Keratinocyte (primary cell): ENCODE results near the gene FUT7. TPM values are rescaled to one million over a fixed set of nuclear protein-coding genes. Genes with fewer than 3 reads are reported as not detected.

Source experiments
- DNase-seq: peaks from one replicate; pipeline ENCODE4 v3.0.0-alpha.2; 2011; ENCODE audit warnings: low read depth, missing footprints, low spot score
- FAIRE-seq: peaks from 2 replicates; lab custom pipeline; 2011; peaks lifted over from hg19 to GRCh38; lab: Jason Lieb, UNC
- H2AFZ ChIP-seq: 2 replicates; pipeline ENCODE4 v1.6.0; 2012; ENCODE audit warnings: low read length, control low read depth, inconsistent platforms; ENCODE audit not compliant: control insufficient read depth
- H3K27ac ChIP-seq: 2 replicates; pipeline ENCODE4 v1.5.1; 2011; ENCODE audit warnings: low read length; ENCODE audit not compliant: control insufficient read depth, insufficient read depth
- H3K27me3 ChIP-seq: 3 replicates; pipeline ENCODE4 v1.6.0; 2011; ENCODE audit warnings: low read length; ENCODE audit not compliant: control insufficient read depth, insufficient read depth; ENCODE audit errors: extremely low read depth
- H3K36me3 ChIP-seq, 2 experiments: 2 replicates in 1 of 2; 3 replicates in 1 of 2; pipeline ENCODE4 v1.5.1; 2011; ENCODE audit warnings: low read length in 2 of 2, mild to moderate bottlenecking in 1 of 2; ENCODE audit not compliant: control insufficient read depth in 2 of 2, insufficient read depth in 2 of 2; ENCODE audit errors: extremely low read depth in 1 of 2
- H3K4me1 ChIP-seq: 3 replicates; pipeline ENCODE4 v1.5.1; 2011; ENCODE audit warnings: low read length; ENCODE audit not compliant: control insufficient read depth, insufficient read depth; ENCODE audit errors: extremely low read depth
- H3K4me2 ChIP-seq: 3 replicates; pipeline ENCODE4 v1.6.0; 2011; ENCODE audit warnings: low read depth, low read length; ENCODE audit not compliant: control insufficient read depth, insufficient read depth; ENCODE audit errors: extremely low read depth
- H3K4me3 ChIP-seq, 3 experiments: fragments of 200-600 bp in 1 of 3; sonication (generic) in 1 of 3; 2 replicates in 2 of 3; 3 replicates in 1 of 3; pipeline ENCODE4 v1.5.1; 2011 to 2016; ENCODE audit warnings: low read length in 3 of 3, mild to moderate bottlenecking in 3 of 3, control low read depth in 2 of 3, inconsistent platforms in 1 of 3, low read depth in 1 of 3, mixed read lengths in 1 of 3, mixed run types in 1 of 3, moderate library complexity in 1 of 3; ENCODE audit not compliant: control insufficient read depth in 2 of 3, insufficient read depth in 2 of 3; ENCODE audit errors: extremely low read depth in 1 of 3
- H3K79me2 ChIP-seq: 2 replicates; pipeline ENCODE4 v1.6.0; 2012; ENCODE audit warnings: low read length; ENCODE audit not compliant: control insufficient read depth, insufficient read depth
- H3K9ac ChIP-seq: 3 replicates; pipeline ENCODE4 v1.6.0; 2011; ENCODE audit warnings: low read length; ENCODE audit not compliant: control insufficient read depth, insufficient read depth; ENCODE audit errors: extremely low read depth
- H3K9me1 ChIP-seq: 3 replicates; pipeline ENCODE4 v1.6.0; 2011; ENCODE audit warnings: low read length; ENCODE audit not compliant: control insufficient read depth, insufficient read depth; ENCODE audit errors: extremely low read depth
- H3K9me3 ChIP-seq: 2 replicates; pipeline ENCODE4 v1.5.1; 2012; ENCODE audit warnings: low read depth, low read length; ENCODE audit not compliant: control insufficient read depth
- H4K20me1 ChIP-seq: 3 replicates; pipeline ENCODE4 v1.6.0; 2011; ENCODE audit warnings: low read length; ENCODE audit not compliant: control insufficient read depth, insufficient read depth; ENCODE audit errors: extremely low read depth
- EZH2 ChIP-seq: IDR thresholded peaks from one replicate; pipeline ENCODE4 v1.6.1; 2012; ENCODE audit warnings: inconsistent platforms, mild to moderate bottlenecking, low read length, moderate library complexity
- dilution Hi-C: fragments of 300-500 bp; cut with MboI; formaldehyde crosslinking; loops from one replicate; pipeline ENCODE4 v1.7.0; 2020; ENCODE audit warnings: low sequenced_read_pairs; ENCODE audit not compliant: extremely low pct_ligation_motif_present
- polyA plus RNA-seq, 5 experiments: library from polyadenylated mRNA; depleted of rRNA in 3 of 5; stranded (reverse) in 3 of 5; stranded (forward) in 1 of 5; unstranded in 1 of 5; fragments of >200 nt; gene quantifications; 1 replicate in 1 of 5; 2 replicates in 3 of 5; 3 replicates in 1 of 5; pipeline versions ENCODE4 v1.2.1 to v1.2.3, GENCODE V29; 2011 to 2012; ENCODE audit warnings: missing spikeins in 2 of 5, low read depth in 1 of 5, low replicate concordance in 1 of 5
- TF ChIP-seq, protein P1 (sequence below), 3 experiments: IDR thresholded peaks in 1 of 3; conservative IDR thresholded peaks in 1 of 3; optimal IDR thresholded peaks in 1 of 3; 2 replicates in 2 of 3; 3 replicates in 1 of 3; pipeline versions ENCODE3 to v1.5.1; 2011; ENCODE audit warnings: low read length in 3 of 3, mild to moderate bottlenecking in 3 of 3, moderate library complexity in 2 of 3, control low read depth in 1 of 3, inconsistent platforms in 1 of 3; ENCODE audit not compliant: insufficient read depth in 2 of 3; ENCODE audit errors: extremely low read depth in 1 of 3

Gene FUT7
- polyA plus RNA-seq, 1 donor (not counting 4 experiments of a cell fraction or from before 2014, with no cell fraction given): not detected

DNA sequence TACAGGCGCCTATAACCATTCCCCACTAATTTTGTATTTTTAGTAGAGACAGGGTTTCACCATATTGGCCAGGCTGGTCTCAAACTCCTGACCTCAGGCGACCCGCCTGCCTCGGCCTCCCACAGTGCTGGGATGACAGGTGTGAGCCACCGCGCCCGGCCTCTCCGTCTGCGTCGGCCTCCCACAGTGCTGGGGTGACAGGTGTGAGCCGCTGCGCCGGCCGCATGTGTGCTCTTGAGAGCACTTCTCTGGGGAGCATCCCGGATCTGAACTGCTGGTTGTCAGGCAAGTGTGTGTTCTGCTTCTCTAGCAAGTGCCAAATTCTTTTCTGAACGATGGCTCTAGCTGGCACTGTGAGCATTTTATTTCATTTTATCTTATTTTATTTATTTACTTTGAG, 25.7 kb upstream of the FUT7 start:
- no peaks in the 10 kb centered on the region for H3K9me1 ChIP-seq
- no peak overlapping the region for H3K9ac ChIP-seq
- no peaks in the 10 kb centered on the region for H3K79me2 ChIP-seq
- H3K27me3 ChIP-seq: no peaks in the 10 kb centered on the region
- peaks cover 8% of the 10 kb centered on the region for H3K4me1 ChIP-seq
- FAIRE-seq: no peak
- no peak for DNase-seq
- no peak overlapping the region for H3K27ac ChIP-seq
- no peak overlapping the region for H2AFZ ChIP-seq
- dilution Hi-C loops: no loop called here
- no peak overlapping the region for H3K4me2 ChIP-seq
- no peak overlapping the region for H3K4me3 ChIP-seq
- no peaks in the 10 kb centered on the region for H4K20me1 ChIP-seq
- H3K36me3 ChIP-seq: no peaks in the 10 kb centered on the region
- TF ChIP-seq, protein P1, sequence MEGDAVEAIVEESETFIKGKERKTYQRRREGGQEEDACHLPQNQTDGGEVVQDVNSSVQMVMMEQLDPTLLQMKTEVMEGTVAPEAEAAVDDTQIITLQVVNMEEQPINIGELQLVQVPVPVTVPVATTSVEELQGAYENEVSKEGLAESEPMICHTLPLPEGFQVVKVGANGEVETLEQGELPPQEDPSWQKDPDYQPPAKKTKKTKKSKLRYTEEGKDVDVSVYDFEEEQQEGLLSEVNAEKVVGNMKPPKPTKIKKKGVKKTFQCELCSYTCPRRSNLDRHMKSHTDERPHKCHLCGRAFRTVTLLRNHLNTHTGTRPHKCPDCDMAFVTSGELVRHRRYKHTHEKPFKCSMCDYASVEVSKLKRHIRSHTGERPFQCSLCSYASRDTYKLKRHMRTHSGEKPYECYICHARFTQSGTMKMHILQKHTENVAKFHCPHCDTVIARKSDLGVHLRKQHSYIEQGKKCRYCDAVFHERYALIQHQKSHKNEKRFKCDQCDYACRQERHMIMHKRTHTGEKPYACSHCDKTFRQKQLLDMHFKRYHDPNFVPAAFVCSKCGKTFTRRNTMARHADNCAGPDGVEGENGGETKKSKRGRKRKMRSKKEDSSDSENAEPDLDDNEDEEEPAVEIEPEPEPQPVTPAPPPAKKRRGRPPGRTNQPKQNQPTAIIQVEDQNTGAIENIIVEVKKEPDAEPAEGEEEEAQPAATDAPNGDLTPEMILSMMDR (optimal IDR thresholded peaks at IDR 0.05 in 1 of 3, IDR thresholded peaks at IDR 0.05 in 1 of 3, conservative IDR thresholded peaks at IDR 0.05 in 1 of 3; ENCODE audit: extremely low read depth in 1 of 3, insufficient read depth in 2 of 3, low read length in 3 of 3): no peak
- TF ChIP-seq EZH2: no peak
- H3K9me3 ChIP-seq: no peaks in the 10 kb centered on the region

DNA sequence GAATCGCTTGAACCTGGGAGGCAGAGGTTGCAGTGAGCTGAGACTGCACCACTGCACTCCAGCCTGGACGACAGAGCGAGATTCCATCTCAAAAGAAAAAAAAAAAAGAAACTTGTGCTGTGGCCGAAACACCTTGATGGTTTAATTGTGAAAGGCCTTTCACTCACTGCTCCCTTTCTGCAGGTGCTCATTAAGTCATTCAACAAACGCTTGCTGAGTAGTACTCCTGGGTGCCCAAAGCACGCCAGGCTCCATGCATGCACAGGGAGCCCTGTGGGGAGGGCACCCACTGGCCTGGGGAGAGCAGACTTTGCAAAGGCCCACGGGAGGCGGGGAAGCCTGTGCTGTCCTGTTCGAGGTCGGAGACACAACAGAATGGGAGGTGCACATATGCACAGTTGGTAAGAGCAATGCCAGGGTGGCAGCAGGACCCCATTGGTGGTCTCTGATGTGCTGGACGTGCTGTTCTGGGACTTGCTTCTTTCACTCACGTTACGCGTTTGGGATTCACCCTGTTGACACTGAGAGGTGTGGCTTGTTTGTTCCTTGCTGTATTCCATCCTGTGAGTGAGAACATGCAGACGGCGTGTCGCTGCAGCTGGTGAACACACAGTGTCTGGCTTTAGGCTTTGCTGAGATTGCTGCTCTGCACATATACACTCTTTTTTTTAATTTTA, 25.0 kb upstream of the FUT7 start:
- no peak overlapping the region for H3K4me2 ChIP-seq
- H3K4me3 ChIP-seq: no peak overlapping the region
- no peak for DNase-seq
- dilution Hi-C loops: no loop called here
- no peaks in the 10 kb centered on the region for H4K20me1 ChIP-seq
- H3K27me3 ChIP-seq: no peaks in the 10 kb centered on the region
- no peak for FAIRE-seq
- H3K27ac ChIP-seq: no peak overlapping the region
- H3K9me1 ChIP-seq: no peaks in the 10 kb centered on the region
- H3K36me3 ChIP-seq: no peaks in the 10 kb centered on the region
- H3K79me2 ChIP-seq: no peaks in the 10 kb centered on the region
- H3K9ac ChIP-seq: no peak overlapping the region
- H2AFZ ChIP-seq: no peak overlapping the region
- no peak for TF ChIP-seq EZH2
- TF ChIP-seq, protein P1 (optimal IDR thresholded peaks at IDR 0.05 in 1 of 3, IDR thresholded peaks at IDR 0.05 in 1 of 3, conservative IDR thresholded peaks at IDR 0.05 in 1 of 3; ENCODE audit: extremely low read depth in 1 of 3, insufficient read depth in 2 of 3, low read length in 3 of 3): no peak
- peaks cover 1% of the 10 kb centered on the region for H3K4me1 ChIP-seq
- no peaks in the 10 kb centered on the region for H3K9me3 ChIP-seq
